Breast epithelium (tissue), 4 donors: Measurements from ENCODE around the gene KRTAP5-1. TPM values are rescaled to one million over a fixed set of nuclear protein-coding genes. Genes with fewer than 3 reads are reported as not detected.

Experiments used
- DNase-seq, 2 donors: peaks; one replicate each; pipeline ENCODE4 v3.0.0-alpha.2; 2019; ENCODE audit warnings: low spot score in 2 of 2
- H3K27ac ChIP-seq, 2 donors: fragments of 200-600 bp; sonication (generic) in 1 of 2; one replicate each; pipeline ENCODE4 v1.5.1; 2016 to 2019; ENCODE audit warnings: mild to moderate bottlenecking in 1 of 2
- H3K27me3 ChIP-seq, 2 donors: fragments of 200-600 bp; sonication (generic) in 1 of 2; one replicate each; pipeline versions ENCODE4 v1.5.1 to v1.6.0; 2017 to 2019; ENCODE audit warnings: control low read depth in 1 of 2, mild to moderate bottlenecking in 1 of 2
- H3K36me3 ChIP-seq: fragments of 200-600 bp; one replicate; pipeline ENCODE4 v1.5.1; 2019
- H3K4me1 ChIP-seq, 2 donors: fragments of 200-600 bp; sonication (generic); one replicate each; pipeline ENCODE4 v1.5.1; 2016 to 2019; ENCODE audit warnings: control low read depth in 1 of 2
- H3K4me3 ChIP-seq, 3 donors: fragments of 200-600 bp; sonication (generic); 1 replicate in 2 of 3; 2 replicates in 1 of 3; pipeline ENCODE4 v1.5.1; 2016 to 2019; ENCODE audit warnings: mild to moderate bottlenecking in 3 of 3, moderate library complexity in 2 of 3
- H3K9me3 ChIP-seq, 2 donors: fragments of 200-600 bp; sonication (generic) in 1 of 2; one replicate each; pipeline ENCODE4 v1.5.1; 2016 to 2019; ENCODE audit warnings: control low read depth in 1 of 2
- POLR2A ChIP-seq: fragments of 450-650 bp; IDR thresholded peaks from one replicate; pipeline ENCODE4 v1.6.1; 2016; ENCODE audit warnings: antibody characterized with exemption, mild to moderate bottlenecking, moderate library complexity
- POLR2AphosphoS5 ChIP-seq, 3 donors: sonication (generic); formaldehyde crosslinking; IDR thresholded peaks; one replicate each; pipeline ENCODE4 v1.6.1; 2017; ENCODE audit warnings: antibody characterized with exemption in 3 of 3
- intact Hi-C: fragments of 100-400 bp; cut with DNase I; formaldehyde crosslinking; loops from one replicate; pipeline ENCODE4 v1.15.1; 2023; ENCODE audit warnings: low total_unique reads
- total RNA-seq, 3 donors: library from RNA; depleted of rRNA; stranded (reverse); fragments of >200 nt; gene quantifications; one replicate each; pipeline ENCODE4 v1.1.0, GENCODE V29; 2016
- TF ChIP-seq, protein P1 (sequence below), 3 donors: fragments of 450-650 bp; IDR thresholded peaks; one replicate each; pipeline ENCODE4 v1.5.1; 2016 to 2017; ENCODE audit warnings: antibody characterized with exemption in 3 of 3, mild to moderate bottlenecking in 3 of 3, moderate library complexity in 3 of 3

The KRTAP5-1 gene
- total RNA-seq, 3 donors from 2014 or later = not detected

DNA sequence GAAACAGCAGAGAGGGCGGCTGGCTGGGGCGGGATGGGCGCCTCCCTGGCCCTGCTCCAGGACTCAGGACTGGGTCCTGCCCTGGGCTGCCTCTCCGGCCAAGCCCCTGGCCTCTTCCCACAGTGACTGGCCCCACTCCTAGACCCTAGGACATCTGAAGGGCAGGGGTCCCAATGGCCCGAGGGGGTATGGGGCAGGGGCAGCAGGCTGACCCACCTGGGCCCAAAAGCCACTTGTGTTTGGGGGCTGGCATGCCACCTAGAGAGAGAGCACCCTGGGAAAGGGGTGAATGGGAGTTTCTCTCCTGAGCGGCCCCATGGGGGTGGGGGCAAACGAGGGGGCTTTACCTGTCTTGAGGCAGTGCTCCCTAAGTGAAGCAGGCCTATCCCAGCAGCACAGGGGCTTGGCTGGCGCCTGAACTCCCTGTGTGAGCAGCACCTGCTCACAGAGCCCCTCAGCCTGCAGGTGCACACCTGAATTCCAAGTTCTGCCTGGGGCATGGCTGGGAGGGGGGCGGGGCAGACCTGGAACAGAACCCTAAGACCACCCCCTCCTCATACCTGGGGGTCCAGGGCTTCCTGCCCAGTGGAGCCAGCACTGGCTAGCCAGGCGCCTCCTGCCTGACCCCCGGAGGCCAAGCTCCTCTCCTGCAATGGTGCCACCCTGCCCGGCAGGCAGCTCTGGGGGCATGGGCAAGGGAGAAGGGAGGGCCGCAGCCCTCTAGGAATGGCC, 29.9 kb downstream of the KRTAP5-1 start:
- TF ChIP-seq POLR2A (no peak), POLR2AphosphoS5 (IDR thresholded peaks at IDR 0.05) (no peak)
- TF ChIP-seq, protein P1, sequence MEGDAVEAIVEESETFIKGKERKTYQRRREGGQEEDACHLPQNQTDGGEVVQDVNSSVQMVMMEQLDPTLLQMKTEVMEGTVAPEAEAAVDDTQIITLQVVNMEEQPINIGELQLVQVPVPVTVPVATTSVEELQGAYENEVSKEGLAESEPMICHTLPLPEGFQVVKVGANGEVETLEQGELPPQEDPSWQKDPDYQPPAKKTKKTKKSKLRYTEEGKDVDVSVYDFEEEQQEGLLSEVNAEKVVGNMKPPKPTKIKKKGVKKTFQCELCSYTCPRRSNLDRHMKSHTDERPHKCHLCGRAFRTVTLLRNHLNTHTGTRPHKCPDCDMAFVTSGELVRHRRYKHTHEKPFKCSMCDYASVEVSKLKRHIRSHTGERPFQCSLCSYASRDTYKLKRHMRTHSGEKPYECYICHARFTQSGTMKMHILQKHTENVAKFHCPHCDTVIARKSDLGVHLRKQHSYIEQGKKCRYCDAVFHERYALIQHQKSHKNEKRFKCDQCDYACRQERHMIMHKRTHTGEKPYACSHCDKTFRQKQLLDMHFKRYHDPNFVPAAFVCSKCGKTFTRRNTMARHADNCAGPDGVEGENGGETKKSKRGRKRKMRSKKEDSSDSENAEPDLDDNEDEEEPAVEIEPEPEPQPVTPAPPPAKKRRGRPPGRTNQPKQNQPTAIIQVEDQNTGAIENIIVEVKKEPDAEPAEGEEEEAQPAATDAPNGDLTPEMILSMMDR (IDR thresholded peaks at IDR 0.05) = no peak
- peaks cover 9 to 14% of the 10 kb centered on the region in 2 donors for H3K4me1 ChIP-seq
- intact Hi-C loops = no loop called here
- no peak overlapping the region for H3K27ac ChIP-seq
- no peaks in the 10 kb centered on the region for H3K9me3 ChIP-seq
- no peaks in the 10 kb centered on the region for H3K36me3 ChIP-seq
- no peak overlapping the region for H3K4me3 ChIP-seq
- no peaks in the 10 kb centered on the region for H3K27me3 ChIP-seq
- no peak for DNase-seq

GRCh38 chr11:1553808-1554594, 31.1 kb downstream of the KRTAP5-1 start:
- H3K4me1 ChIP-seq = peaks cover 8 to 9% of the 10 kb centered on the region in 2 donors
- H3K36me3 ChIP-seq = no peaks in the 10 kb centered on the region
- TF ChIP-seq, protein P1 (IDR thresholded peaks at IDR 0.05) = peak in 1 of 3 donors; percentile 52
- no peak for TF ChIP-seq POLR2A
- H3K4me3 ChIP-seq = peak overlapping the region in 1 of 3 donors; percentile 27
- peak in 1 of 2 donors; percentile 74 for DNase-seq
- H3K27ac ChIP-seq = peak overlapping the region; percentile 1 to 20
- no peaks in the 10 kb centered on the region for H3K9me3 ChIP-seq
- intact Hi-C loops = no loop called here
- no peaks in the 10 kb centered on the region for H3K27me3 ChIP-seq

DNA sequence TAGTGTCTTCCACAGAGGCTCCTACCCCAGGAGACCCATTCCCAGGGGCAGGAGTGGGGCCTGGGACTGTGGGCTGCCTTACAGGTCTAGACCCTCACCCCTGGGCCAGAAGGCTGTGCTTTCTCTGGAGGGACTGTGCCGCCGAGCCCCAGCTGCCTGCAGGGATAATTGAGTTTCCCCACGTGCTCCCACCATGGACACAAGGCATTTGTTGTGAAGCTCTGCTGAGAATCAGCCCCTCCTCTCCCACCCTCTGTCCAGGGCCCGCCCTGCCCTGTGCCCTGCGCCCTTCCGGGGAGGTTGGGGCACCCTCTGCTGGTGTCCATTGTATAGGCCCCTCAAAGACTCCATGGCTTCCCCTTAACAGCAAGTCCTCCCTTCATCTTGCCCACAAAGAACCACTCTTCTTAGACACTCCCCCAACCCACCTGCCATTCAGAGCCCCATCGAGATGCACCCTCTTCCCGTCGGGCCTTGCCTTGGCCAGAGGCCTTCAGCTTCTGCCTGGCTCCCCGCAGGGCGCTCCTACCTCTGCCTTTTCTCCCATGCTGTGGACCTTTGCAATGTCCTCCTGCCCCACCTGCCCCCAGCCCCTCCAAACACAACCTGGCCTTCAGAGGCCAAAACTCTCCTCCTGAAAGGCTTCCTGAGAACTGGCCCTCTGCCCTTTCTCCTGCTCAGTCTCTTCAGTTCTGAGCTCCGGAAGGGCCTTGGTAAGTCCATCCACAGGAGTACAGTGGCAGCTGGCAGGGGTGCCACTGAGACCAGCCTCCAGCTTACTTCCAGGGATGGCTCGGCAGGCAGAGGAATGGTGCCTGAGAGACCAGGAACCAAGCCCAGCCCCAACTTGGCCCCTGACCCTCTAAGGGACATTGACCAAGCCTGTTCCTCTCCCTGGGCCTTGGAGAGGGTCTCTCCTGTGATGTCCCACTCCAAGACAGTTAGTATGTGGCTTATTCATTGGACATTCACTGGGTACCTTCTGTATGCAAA, 35.4 kb downstream of the KRTAP5-1 start:
- Histone ChIP-seq H3K4me3 (no peak overlapping the region), H3K27ac (peak overlapping the region; percentile 41 to 73), H3K36me3 (no peaks in the 10 kb centered on the region), H3K4me1 (peaks cover 0 to 6% of the 10 kb centered on the region in 2 donors), H3K27me3 (peaks cover 3 to 23% of the 10 kb centered on the region in 2 donors), H3K9me3 (no peaks in the 10 kb centered on the region)
- TF ChIP-seq POLR2AphosphoS5 (IDR thresholded peaks at IDR 0.05) (no peak), POLR2A (no peak)
- TF ChIP-seq, protein P1 (IDR thresholded peaks at IDR 0.05) = no peak
- no peak for DNase-seq
- intact Hi-C loops = no loop called here

- Histone ChIP-seq H3K9me3 (no peaks in the 10 kb centered on the region), H3K4me3 (peak overlapping the region; percentile 13 to 63 (median 44)), H3K27ac (peak overlapping the region; percentile 41 to 73), H3K27me3 (peaks cover 3 to 23% of the 10 kb centered on the region in 2 donors), H3K36me3 (no peaks in the 10 kb centered on the region), H3K4me1 (peaks cover 0 to 6% of the 10 kb centered on the region in 2 donors)
- intact Hi-C loops = no loop called here
- peak; percentile 85 to 88 for DNase-seq
- TF ChIP-seq POLR2A = no peak
- TF ChIP-seq POLR2AphosphoS5 (IDR thresholded peaks at IDR 0.05) = peak in 2 of 3 donors; percentile 47 to 69
Observed at GRCh38 chr11:1548221-1549070, 36.6 kb downstream of the KRTAP5-1 start.
